GM23338 (cell line): ENCODE results near the gene DCAF11. TPM values are rescaled to one million over a fixed set of nuclear protein-coding genes. Genes with fewer than 3 reads are reported as not detected.

Source experiments
- ATAC-seq: fragments of 200-7000 bp; cut with Tn5 transposase; 3 replicates; pipeline ENCODE4 v1.9.1; 2020
- DNase-seq: peaks from one replicate; pipeline ENCODE4 v3.0.0-alpha.2; 2015; ENCODE audit warnings: low spot score
- H2AFZ ChIP-seq: fragments of 200-600 bp; sonication (generic); 2 replicates; pipeline ENCODE4 v1.8.0; 2016; ENCODE audit warnings: antibody characterized with exemption, mild to moderate bottlenecking, moderate library complexity
- H3F3A ChIP-seq: fragments of 200-600 bp; sonication (generic); replicated peaks from 2 replicates; pipeline ENCODE4 v1.8.0; 2017; ENCODE audit warnings: antibody characterized with exemption, mixed run types, low read depth
- H3K27ac ChIP-seq: fragments of 200-600 bp; sonication (generic); 2 replicates; pipeline ENCODE4 v1.6.1; 2016; ENCODE audit warnings: low read depth
- H3K27me3 ChIP-seq: fragments of 200-600 bp; sonication (generic); 2 replicates; pipeline ENCODE4 v1.8.0; 2016; ENCODE audit warnings: mild to moderate bottlenecking, mixed run types, moderate library complexity; ENCODE audit not compliant: insufficient read depth
- H3K36me3 ChIP-seq: fragments of 200-600 bp; sonication (generic); 2 replicates; pipeline ENCODE4 v1.8.0; 2016; ENCODE audit warnings: mild to moderate bottlenecking; ENCODE audit not compliant: insufficient read depth
- H3K4me1 ChIP-seq: fragments of 200-600 bp; sonication (generic); 2 replicates; pipeline ENCODE4 v1.8.0; 2016; ENCODE audit warnings: mild to moderate bottlenecking, moderate library complexity; ENCODE audit not compliant: insufficient read depth
- H3K4me2 ChIP-seq: fragments of 200-600 bp; sonication (generic); 2 replicates; pipeline ENCODE4 v1.7.1; 2017; ENCODE audit warnings: mixed run types
- H3K4me3 ChIP-seq: fragments of 200-600 bp; sonication (generic); 2 replicates; pipeline ENCODE4 v1.6.1; 2016; ENCODE audit warnings: mixed run types
- H3K79me2 ChIP-seq: fragments of 200-600 bp; sonication (generic); replicated peaks from 2 replicates; pipeline ENCODE4 v1.8.0; 2017; ENCODE audit warnings: mild to moderate bottlenecking; ENCODE audit not compliant: insufficient read depth
- H3K9me2 ChIP-seq: fragments of 200-600 bp; sonication (generic); 2 replicates; pipeline ENCODE4 v1.8.0; 2017; ENCODE audit not compliant: insufficient read depth
- H4K20me1 ChIP-seq: fragments of 200-600 bp; sonication (generic); replicated peaks from 2 replicates; pipeline ENCODE4 v1.8.0; 2017; ENCODE audit warnings: mild to moderate bottlenecking; ENCODE audit not compliant: insufficient read depth
- H3K27ac Mint-ChIP-seq: 2 replicates; pipeline ENCODE4 v1.8.0; 2020; ENCODE audit warnings: inconsistent platforms, mild to moderate bottlenecking, moderate library complexity, mixed read lengths
- H3K27me3 Mint-ChIP-seq: 3 replicates; pipeline ENCODE4 v1.8.0; 2022; ENCODE audit warnings: low read depth, mild to moderate bottlenecking, moderate library complexity, mixed read lengths, inconsistent platforms; ENCODE audit not compliant: insufficient read depth, poor library complexity
- H3K36me3 Mint-ChIP-seq: 3 replicates; pipeline ENCODE4 v1.8.0; 2021; ENCODE audit warnings: low read depth, mild to moderate bottlenecking, inconsistent platforms, moderate library complexity, mixed read lengths
- H3K4me1 Mint-ChIP-seq: 3 replicates; pipeline ENCODE4 v1.8.0; 2020; ENCODE audit warnings: mild to moderate bottlenecking, inconsistent platforms, mixed read lengths
- H3K4me3 Mint-ChIP-seq: 3 replicates; pipeline ENCODE4 v1.8.0; 2021; ENCODE audit warnings: moderate library complexity, mild to moderate bottlenecking, inconsistent platforms, mixed read lengths
- H3K9me3 Mint-ChIP-seq: 3 replicates; pipeline ENCODE4 v1.8.0; 2020; ENCODE audit warnings: moderate library complexity, mild to moderate bottlenecking, inconsistent platforms, mixed read lengths
- CREB1 ChIP-seq: fragments of 250-450 bp; sonication (Bioruptor Pico); IDR thresholded peaks from 2 replicates; pipeline ENCODE4 v1.5.0; 2020; ENCODE audit warnings: low read depth, mild to moderate bottlenecking, moderate library complexity
- ETS1 ChIP-seq: IDR thresholded peaks from 2 replicates; pipeline ENCODE4 v1.6.1; 2016; ENCODE audit warnings: antibody characterized with exemption
- EZH2phosphoT487 ChIP-seq: fragments of 200-600 bp; sonication (generic); IDR thresholded peaks from one replicate; pipeline ENCODE4 v1.8.1; 2018; ENCODE audit warnings: antibody characterized with exemption; ENCODE audit not compliant: unreplicated experiment
- JUNB ChIP-seq: IDR thresholded peaks from one replicate; pipeline ENCODE4 v1.6.1; 2016; ENCODE audit warnings: antibody characterized with exemption; ENCODE audit not compliant: unreplicated experiment
- NANOG ChIP-seq: IDR thresholded peaks from 2 replicates; pipeline ENCODE4 v1.6.1; 2016; ENCODE audit warnings: antibody characterized with exemption, borderline replicate concordance
- ZNF331 ChIP-seq: fragments of 250-450 bp; sonication (Bioruptor Pico); IDR thresholded peaks from 2 replicates; pipeline ENCODE4 v1.5.0; 2020; ENCODE audit warnings: low read depth, mild to moderate bottlenecking, moderate library complexity
- ZNF462 ChIP-seq: fragments of 250-450 bp; sonication (Bioruptor Pico); IDR thresholded peaks from 2 replicates; pipeline ENCODE4 v1.5.0; 2020; ENCODE audit warnings: mild to moderate bottlenecking, moderate library complexity
- polyA plus RNA-seq: library from polyadenylated mRNA; unstranded; fragments of >200 nt; fragmentation: Nextera tagmentation; extraction: Ambion mirVana; gene quantifications from 2 replicates; pipeline ENCODE4 v1.2.1, GENCODE V29; 2016
- total RNA-seq: library from RNA; depleted of rRNA; stranded (reverse); fragments of >200 nt; shearing (Covaris generic); gene quantifications from 2 replicates; pipeline ENCODE4 v1.2.3, GENCODE V29; 2014

Gene DCAF11
- total and polyA plus RNA-seq, 2 experiments from 2014 or later, result 18.6 to 93.2 TPM

GRCh38 chr14:24172261-24172860 is 57.8 kb downstream of the DCAF11 start:
- Histone ChIP-seq H2AFZ (peak overlapping the region; percentile 99), H3K4me3 (peak overlapping the region; percentile 81), H4K20me1 (no peaks in the 10 kb centered on the region; the same call in 1 of the 2 replicates), H3F3A (peaks cover 7% of the 10 kb centered on the region; the same call in 1 of the 2 replicates), H3K36me3 (no peaks in the 10 kb centered on the region), H3K27ac (no peak overlapping the region), H3K27me3 (no peaks in the 10 kb centered on the region), H3K4me1 (0 out of 2 replicates have a peak, but pooled peaks cover 3% of the 10 kb centered on the region), H3K9me2 (no peaks in the 10 kb centered on the region), H3K79me2 (no peaks in the 10 kb centered on the region), H3K4me2 (peak overlapping the region; percentile 100)
- peaks cover 19% of the 10 kb centered on the region for H3K27me3 Mint-ChIP-seq
- H3K36me3 Mint-ChIP-seq, result peaks cover 16% of the 10 kb centered on the region; the same call in 2 of the 3 replicates
- DNase-seq, result peak; percentile 51
- peaks cover 4% of the 10 kb centered on the region; the same call in 1 of the 3 replicates for H3K4me1 Mint-ChIP-seq
- no peak overlapping the region for H3K27ac Mint-ChIP-seq
- no peaks in the 10 kb centered on the region for H3K9me3 Mint-ChIP-seq
- peak; percentile 16 for ATAC-seq
- no peak for TF ChIP-seq EZH2phosphoT487
- H3K4me3 Mint-ChIP-seq, result peak overlapping the region; percentile 87

- H3K27me3 Mint-ChIP-seq, result peaks cover 21% of the 10 kb centered on the region
- H4K20me1 ChIP-seq, result no peaks in the 10 kb centered on the region; the same call in 1 of the 2 replicates
- no peaks in the 10 kb centered on the region for H3K36me3 ChIP-seq
- TF ChIP-seq ETS1 (no peak), CREB1 (CRISPR knock-in tag) (no peak), NANOG (no peak), ZNF331 (CRISPR knock-in tag) (no peak), EZH2phosphoT487 (no peak), JUNB (no peak), ZNF462 (CRISPR knock-in tag) (no peak)
- H3K36me3 Mint-ChIP-seq, result peaks cover 18% of the 10 kb centered on the region
- H2AFZ ChIP-seq, result no peak overlapping the region; the same call in 1 of the 2 replicates
- peaks cover 4% of the 10 kb centered on the region; the same call in 1 of the 3 replicates for H3K4me1 Mint-ChIP-seq
- no peaks in the 10 kb centered on the region for H3K27me3 ChIP-seq
- H3F3A ChIP-seq, result peaks cover 7% of the 10 kb centered on the region; the same call in 1 of the 2 replicates
- H3K4me3 ChIP-seq, result peak overlapping the region; percentile 81
- H3K4me2 ChIP-seq, result peak overlapping the region; percentile 100
- no peak overlapping the region for H3K27ac ChIP-seq
- H3K79me2 ChIP-seq, result no peaks in the 10 kb centered on the region
- H3K4me1 ChIP-seq, result 0 out of 2 replicates have a peak, but pooled peaks cover 3% of the 10 kb centered on the region
- ATAC-seq (no peak), DNase-seq (no peak)
- no peaks in the 10 kb centered on the region for H3K9me2 ChIP-seq
- H3K27ac Mint-ChIP-seq, result no peak overlapping the region
- peak overlapping the region; percentile 87 for H3K4me3 Mint-ChIP-seq
- H3K9me3 Mint-ChIP-seq, result no peaks in the 10 kb centered on the region
Measured at GRCh38 chr14:24172871-24173281, 58.3 kb downstream of the DCAF11 start.
